Activated CD8-positive, alpha-beta T cell treated with anti-CD3 and anti-CD28 coated beads for 36 hours (primary cell): ENCODE data around the gene BTG2. TPM values are rescaled to one million over a fixed set of nuclear protein-coding genes. Genes with fewer than 3 reads are reported as not detected.

ENCODE experiments used
- ATAC-seq: fragments of 200-7000 bp; cut with Tn5 transposase; one replicate; pipeline ENCODE4 v1.10.0; 2021; ENCODE audit warnings: mild to moderate bottlenecking, moderate library complexity
- CTCF ChIA-PET: fragments of 350-600 bp; sonication (Branson Sonifier 250); formaldehyde crosslinking; loops from one replicate; lab custom pipeline; 2021; ENCODE audit warnings: antibody characterized with exemption; lab: Charles Lee
- POLR2A ChIA-PET: fragments of 350-600 bp; sonication (Branson Sonifier 250); formaldehyde crosslinking; loops from one replicate; lab custom pipeline; 2021; ENCODE audit warnings: antibody characterized with exemption; lab: Charles Lee
- DNase-seq: peaks from one replicate; pipeline ENCODE4 v3.0.0-alpha.2; 2020
- H3K27ac Mint-ChIP-seq: one replicate; pipeline ENCODE4 v1.8.0; 2021; ENCODE audit warnings: mild to moderate bottlenecking, mixed read lengths
- H3K27me3 Mint-ChIP-seq: one replicate; pipeline ENCODE4 v1.8.0; 2021; ENCODE audit warnings: mixed read lengths
- H3K36me3 Mint-ChIP-seq: one replicate; pipeline ENCODE4 v1.8.0; 2021; ENCODE audit warnings: low read depth, mixed read lengths
- H3K4me1 Mint-ChIP-seq: one replicate; pipeline ENCODE4 v1.8.0; 2021; ENCODE audit warnings: low read depth, mixed read lengths
- H3K4me3 Mint-ChIP-seq: one replicate; pipeline ENCODE4 v1.8.0; 2021; ENCODE audit warnings: mild to moderate bottlenecking, moderate library complexity, mixed read lengths
- H3K9me3 Mint-ChIP-seq: one replicate; pipeline ENCODE4 v1.8.0; 2021; ENCODE audit warnings: mixed read lengths
- intact Hi-C: fragments of 100-400 bp; cut with micrococcal nuclease; formaldehyde crosslinking; loops from one replicate; pipeline ENCODE4 v1.10.0; 2022
- total RNA-seq, 2 experiments: library from RNA; stranded (reverse); gene quantifications; one replicate each; pipeline ENCODE4 v1.2.3, GENCODE V29; 2021
- TF ChIP-seq, protein P1 (sequence below): fragments of 200-600 bp; IDR thresholded peaks from one replicate; pipeline ENCODE4 v1.8.0; 2022; ENCODE audit warnings: antibody characterized with exemption, mild to moderate bottlenecking

Gene BTG2
- total RNA-seq, 2 experiments from 2014 or later: 115 TPM

DNA sequence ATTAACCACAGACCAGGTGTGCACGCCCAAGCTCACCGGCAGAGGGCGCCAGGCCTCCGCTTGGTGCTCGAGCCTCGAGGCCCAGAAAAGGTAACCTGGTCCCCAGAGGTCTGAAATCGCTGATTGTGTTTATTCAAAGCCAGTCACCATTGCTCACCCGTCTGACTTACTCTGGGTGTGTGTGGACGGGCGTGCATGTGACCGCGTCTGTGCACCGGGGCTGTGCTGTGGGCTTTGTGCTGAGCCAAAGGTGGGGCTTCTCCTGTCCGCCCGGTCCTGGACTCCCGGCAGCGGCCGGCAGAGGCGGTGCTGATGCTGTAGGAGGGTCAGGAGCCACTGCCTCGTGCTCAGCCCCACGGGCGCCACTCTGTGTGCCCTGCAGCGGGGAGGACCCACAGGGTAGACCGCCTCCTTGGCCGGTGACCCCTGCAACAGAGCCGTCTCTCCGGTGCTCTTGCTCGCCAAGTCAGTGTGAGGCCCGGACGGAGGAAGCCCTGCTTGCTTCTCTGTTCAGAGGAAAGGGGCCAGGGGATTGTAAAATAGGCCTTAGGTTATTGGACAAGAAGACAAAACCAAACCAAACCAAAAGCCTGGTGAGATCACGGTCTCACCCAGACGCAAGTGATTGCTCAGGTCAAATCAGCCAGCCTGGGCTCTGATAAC is 32.0 kb upstream of the BTG2 start:
- ChIA-PET POLR2A (interaction anchor here (0.6 to 9.6 kb wide), 11 partner anchors 10 to 60 kb away, joined by 3 to 123 read pairs (median 5); partner anchors contain the start of gene BTG2), CTCF (interaction anchor here (0.6 to 20.6 kb wide), 17 partner anchors 10 to 256 kb away, joined by 3 to 1114 read pairs (median 5); partner anchors contain the start of genes BTG2 and FMOD)
- peaks cover 57% of the 10 kb centered on the region for H3K4me1 Mint-ChIP-seq

DNA sequence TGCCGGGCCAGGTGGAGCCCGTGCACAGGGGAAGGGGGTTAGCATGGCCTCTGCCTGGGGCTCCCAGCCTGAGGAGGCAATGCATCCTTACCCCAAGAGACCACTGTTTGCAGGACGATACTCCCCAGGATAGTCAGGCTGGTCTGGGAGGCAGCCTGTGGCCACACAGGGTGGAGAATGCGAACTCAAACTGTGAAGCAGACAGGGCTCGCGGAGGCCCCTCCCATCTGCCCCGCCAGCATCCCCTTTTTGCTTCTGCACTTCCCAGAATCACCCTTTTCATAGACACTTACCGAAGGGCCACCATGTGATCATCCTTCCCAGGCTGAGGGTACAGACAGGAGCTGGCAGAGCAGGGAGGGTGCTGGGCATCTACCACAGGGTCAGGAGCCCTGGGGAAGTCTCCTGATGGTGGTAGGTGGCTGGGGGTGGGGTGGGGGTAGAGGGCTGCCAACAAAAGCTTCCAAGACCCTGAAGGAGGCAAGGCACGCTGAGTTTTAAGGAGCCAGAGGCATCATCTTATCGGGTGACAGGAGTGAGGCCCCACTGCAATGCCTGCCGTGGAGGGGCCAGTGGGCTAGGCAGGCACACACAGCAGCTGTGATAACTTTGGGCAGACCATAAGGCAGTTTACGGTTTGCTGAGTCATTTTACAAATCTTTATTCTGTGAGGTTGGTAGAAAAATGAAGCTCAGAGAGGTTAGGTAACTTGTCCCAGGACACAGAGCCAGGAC is 31.3 kb upstream of the BTG2 start:
- peaks cover 64% of the 10 kb centered on the region for H3K4me1 Mint-ChIP-seq
- H3K4me3 Mint-ChIP-seq: peak overlapping the region; percentile 77
- no peaks in the 10 kb centered on the region for H3K9me3 Mint-ChIP-seq
- POLR2A ChIA-PET: interaction anchor here (1.0 to 9.6 kb wide), 8 partner anchors 10 to 66 kb away, joined by 3 to 123 read pairs (median 4); partner anchors contain the start of gene BTG2
- no peak for ATAC-seq
- no peaks in the 10 kb centered on the region for H3K36me3 Mint-ChIP-seq
- H3K27ac Mint-ChIP-seq: peak overlapping the region; percentile 83
- intact Hi-C loops: loop anchor here (1.0 to 5.0 kb wide), 2 partner anchors 33 to 64 kb away; partner anchors contain the start of gene BTG2
- peak; percentile 31 for DNase-seq
- TF ChIP-seq, protein P1, sequence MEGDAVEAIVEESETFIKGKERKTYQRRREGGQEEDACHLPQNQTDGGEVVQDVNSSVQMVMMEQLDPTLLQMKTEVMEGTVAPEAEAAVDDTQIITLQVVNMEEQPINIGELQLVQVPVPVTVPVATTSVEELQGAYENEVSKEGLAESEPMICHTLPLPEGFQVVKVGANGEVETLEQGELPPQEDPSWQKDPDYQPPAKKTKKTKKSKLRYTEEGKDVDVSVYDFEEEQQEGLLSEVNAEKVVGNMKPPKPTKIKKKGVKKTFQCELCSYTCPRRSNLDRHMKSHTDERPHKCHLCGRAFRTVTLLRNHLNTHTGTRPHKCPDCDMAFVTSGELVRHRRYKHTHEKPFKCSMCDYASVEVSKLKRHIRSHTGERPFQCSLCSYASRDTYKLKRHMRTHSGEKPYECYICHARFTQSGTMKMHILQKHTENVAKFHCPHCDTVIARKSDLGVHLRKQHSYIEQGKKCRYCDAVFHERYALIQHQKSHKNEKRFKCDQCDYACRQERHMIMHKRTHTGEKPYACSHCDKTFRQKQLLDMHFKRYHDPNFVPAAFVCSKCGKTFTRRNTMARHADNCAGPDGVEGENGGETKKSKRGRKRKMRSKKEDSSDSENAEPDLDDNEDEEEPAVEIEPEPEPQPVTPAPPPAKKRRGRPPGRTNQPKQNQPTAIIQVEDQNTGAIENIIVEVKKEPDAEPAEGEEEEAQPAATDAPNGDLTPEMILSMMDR: no peak
- no peaks in the 10 kb centered on the region for H3K27me3 Mint-ChIP-seq
- CTCF ChIA-PET: interaction anchor here (0.8 to 20.6 kb wide), 13 partner anchors 9 to 213 kb away, joined by 3 to 1114 read pairs (median 7); partner anchors contain the start of gene FMOD

More for the DNA sequence above, 32.0 kb upstream of the BTG2 start:
- Mint-ChIP-seq H3K36me3 (no peaks in the 10 kb centered on the region), H3K27me3 (no peaks in the 10 kb centered on the region), H3K9me3 (no peaks in the 10 kb centered on the region), H3K4me3 (peak overlapping the region; percentile 77), H3K27ac (peak overlapping the region; percentile 83)
- TF ChIP-seq, protein P1: peak; percentile 93
- peak; percentile 94 for DNase-seq
- peak; percentile 73 for ATAC-seq
- intact Hi-C loops: loop anchor here (1.0 to 5.0 kb wide), 2 partner anchors 34 to 65 kb away; partner anchors contain the start of gene BTG2

DNA sequence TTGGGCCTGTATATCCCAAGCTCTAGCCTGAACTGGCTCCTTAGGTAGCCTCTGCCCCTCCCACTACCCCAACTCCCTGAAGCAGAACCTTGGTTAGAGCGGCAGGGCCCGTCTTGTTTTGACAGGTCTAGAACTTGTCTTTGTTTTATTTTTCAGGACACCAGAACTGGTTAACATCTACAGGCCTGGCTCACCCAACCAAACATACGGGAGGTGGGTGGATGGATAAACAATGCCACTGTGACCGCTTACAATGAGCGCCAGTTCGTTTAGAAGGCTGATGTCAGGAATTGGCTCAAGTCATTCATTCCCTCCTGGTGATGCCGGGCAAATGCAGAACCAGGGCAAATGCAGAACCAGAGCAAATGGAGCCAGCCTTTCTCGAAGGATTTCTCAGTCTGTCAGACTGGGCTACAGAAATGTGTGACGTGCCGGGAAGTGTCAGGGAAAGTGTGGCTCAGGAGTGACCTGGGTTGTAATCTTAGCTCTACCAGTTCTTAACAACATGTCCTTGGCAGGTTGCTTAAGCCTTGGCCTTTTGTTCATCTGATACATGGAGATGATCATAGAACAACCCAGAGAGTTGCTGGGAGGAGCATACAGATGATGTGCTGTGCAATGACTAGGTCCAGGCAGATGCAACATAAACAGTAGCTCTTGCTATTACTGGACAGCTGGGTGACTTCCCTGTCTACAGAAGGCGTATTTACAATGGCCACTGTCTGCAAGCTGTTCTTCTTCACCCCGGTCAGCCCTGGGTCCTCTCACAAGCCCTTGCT is 30.5 kb upstream of the BTG2 start:
- Mint-ChIP-seq H3K27ac (peak overlapping the region; percentile 83), H3K36me3 (no peaks in the 10 kb centered on the region), H3K4me3 (peak overlapping the region; percentile 77), H3K4me1 (peaks cover 66% of the 10 kb centered on the region), H3K9me3 (no peaks in the 10 kb centered on the region), H3K27me3 (no peaks in the 10 kb centered on the region)
- TF ChIP-seq, protein P1: no peak
- intact Hi-C loops: loop anchor here (5.0 kb wide), 1 partner anchor 33 kb away; the partner anchor contains the start of gene BTG2
- POLR2A ChIA-PET: interaction anchor here (0.9 to 9.6 kb wide), 9 partner anchors 9 to 65 kb away, joined by 3 to 123 read pairs (median 3); partner anchors contain the start of gene BTG2
- DNase-seq (no peak), ATAC-seq (no peak)
- CTCF ChIA-PET: interaction anchor here (0.8 to 20.6 kb wide), 13 partner anchors 8 to 213 kb away, joined by 3 to 1114 read pairs (median 7); partner anchors contain the start of gene FMOD

DNA sequence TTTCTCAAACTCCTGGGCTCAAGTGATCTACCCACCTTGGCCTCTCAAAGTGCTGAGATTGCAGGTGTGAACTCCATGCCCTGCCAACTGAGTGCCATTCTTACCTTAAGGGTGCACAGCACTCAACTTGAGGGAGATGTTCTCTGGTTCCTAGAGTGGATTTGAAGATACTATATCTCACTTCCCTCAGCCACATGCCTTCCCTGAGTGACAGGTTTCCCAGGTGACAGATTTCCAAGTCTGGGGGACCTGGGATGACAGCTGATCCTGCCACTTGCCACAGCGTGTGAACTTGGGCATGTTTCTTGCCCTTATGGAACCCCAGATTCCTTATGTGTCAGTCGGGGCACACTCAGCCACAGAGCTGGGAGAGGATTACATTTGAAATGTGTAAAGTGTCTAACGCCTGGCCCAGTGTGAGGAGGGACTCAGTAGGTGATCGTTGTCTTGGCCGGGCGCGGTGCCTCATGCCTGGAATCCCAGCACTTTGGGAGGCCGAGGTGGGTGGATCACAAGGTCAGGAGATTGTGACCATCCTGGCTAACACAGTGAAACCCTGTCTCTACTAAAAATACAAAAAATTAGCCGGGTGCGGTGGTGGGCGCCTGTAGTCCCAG is 29.6 kb upstream of the BTG2 start:
- ChIA-PET CTCF (interaction anchor here (1.0 to 21.4 kb wide), 6 partner anchors 6 to 65 kb away, joined by 4 to 1114 read pairs (median 33); partner anchors contain the start of gene FMOD), POLR2A (interaction anchor here (0.9 to 9.6 kb wide), 7 partner anchors 8 to 50 kb away, joined by 3 to 123 read pairs (median 9); partner anchors contain the start of gene BTG2)
- TF ChIP-seq, protein P1: no peak
- H3K27me3 Mint-ChIP-seq: no peaks in the 10 kb centered on the region
- H3K36me3 Mint-ChIP-seq: no peaks in the 10 kb centered on the region
- DNase-seq (no peak), ATAC-seq (no peak)
- peaks cover 66% of the 10 kb centered on the region for H3K4me1 Mint-ChIP-seq
- intact Hi-C loops: no loop called here
- no peak overlapping the region for H3K4me3 Mint-ChIP-seq
- H3K27ac Mint-ChIP-seq: no peak overlapping the region
- no peaks in the 10 kb centered on the region for H3K9me3 Mint-ChIP-seq
